Measurements from ENCODE around the gene CHCHD3.

The CHCHD3 gene

GRCh38 chr7:132767378-132767777 lies 314.5 kb downstream of the CHCHD3 start:
- Mint-ChIP-seq H3K4me3 (no peak overlapping the region), H3K27ac (no peak overlapping the region), H3K4me1 (ENCODE audit: low read depth) (peaks cover 21% of the 10 kb centered on the region), H3K36me3 (peaks cover 8% of the 10 kb centered on the region), H3K27me3 (no peaks in the 10 kb centered on the region), H3K9me3 (ENCODE audit: low read depth) (peaks cover 4% of the 10 kb centered on the region)

GRCh38 chr7:132766660-132767059 lies 315.2 kb downstream of the CHCHD3 start:
- Mint-ChIP-seq H3K27me3 (no peaks in the 10 kb centered on the region), H3K36me3 (peaks cover 8% of the 10 kb centered on the region), H3K9me3 (ENCODE audit: low read depth) (peaks cover 4% of the 10 kb centered on the region), H3K4me1 (ENCODE audit: low read depth) (peaks cover 19% of the 10 kb centered on the region), H3K4me3 (no peak overlapping the region), H3K27ac (no peak overlapping the region)

GRCh38 chr7:132765861-132766260 lies 316.0 kb downstream of the CHCHD3 start:
- H3K27ac Mint-ChIP-seq = no peak overlapping the region
- H3K36me3 Mint-ChIP-seq = peaks cover 8% of the 10 kb centered on the region
- peaks cover 4% of the 10 kb centered on the region for H3K9me3 Mint-ChIP-seq (ENCODE audit: low read depth)
- no peaks in the 10 kb centered on the region for H3K27me3 Mint-ChIP-seq
- peaks cover 11% of the 10 kb centered on the region for H3K4me1 Mint-ChIP-seq (ENCODE audit: low read depth)
- no peak overlapping the region for H3K4me3 Mint-ChIP-seq

- H3K4me1 Mint-ChIP-seq (ENCODE audit: low read depth) = no peaks in the 10 kb centered on the region
- no peak overlapping the region for H3K4me3 Mint-ChIP-seq
- no peak overlapping the region for H3K27ac Mint-ChIP-seq
- peaks cover 4% of the 10 kb centered on the region for H3K9me3 Mint-ChIP-seq (ENCODE audit: low read depth)
- no peaks in the 10 kb centered on the region for H3K27me3 Mint-ChIP-seq
- H3K36me3 Mint-ChIP-seq = peaks cover 6% of the 10 kb centered on the region
Measured at GRCh38 chr7:132764762-132765161, 317.1 kb downstream of the CHCHD3 start.

GRCh38 chr7:132760866-132761265 lies 321.0 kb downstream of the CHCHD3 start:
- Mint-ChIP-seq H3K4me3 (no peak overlapping the region), H3K4me1 (ENCODE audit: low read depth) (peaks cover 4% of the 10 kb centered on the region), H3K27me3 (no peaks in the 10 kb centered on the region), H3K36me3 (no peaks in the 10 kb centered on the region), H3K9me3 (ENCODE audit: low read depth) (no peaks in the 10 kb centered on the region), H3K27ac (no peak overlapping the region)

- H3K36me3 Mint-ChIP-seq = no peaks in the 10 kb centered on the region
- no peak overlapping the region for H3K27ac Mint-ChIP-seq
- H3K27me3 Mint-ChIP-seq = no peaks in the 10 kb centered on the region
- H3K9me3 Mint-ChIP-seq (ENCODE audit: low read depth) = no peaks in the 10 kb centered on the region
- H3K4me3 Mint-ChIP-seq = no peak overlapping the region
- peaks cover 8% of the 10 kb centered on the region for H3K4me1 Mint-ChIP-seq (ENCODE audit: low read depth)
Measured at GRCh38 chr7:132760244-132760623, 321.7 kb downstream of the CHCHD3 start.

GRCh38 chr7:132759482-132760243 lies 322.2 kb downstream of the CHCHD3 start:
- Mint-ChIP-seq H3K36me3 (no peaks in the 10 kb centered on the region), H3K27me3 (no peaks in the 10 kb centered on the region), H3K27ac (no peak overlapping the region), H3K4me1 (ENCODE audit: low read depth) (peaks cover 8% of the 10 kb centered on the region), H3K9me3 (ENCODE audit: low read depth) (no peaks in the 10 kb centered on the region), H3K4me3 (no peak overlapping the region)

GRCh38 chr7:132758986-132759385 lies 322.9 kb downstream of the CHCHD3 start:
- H3K4me1 Mint-ChIP-seq (ENCODE audit: low read depth) = peaks cover 8% of the 10 kb centered on the region
- H3K27me3 Mint-ChIP-seq = no peaks in the 10 kb centered on the region
- H3K27ac Mint-ChIP-seq = no peak overlapping the region
- no peaks in the 10 kb centered on the region for H3K36me3 Mint-ChIP-seq
- H3K9me3 Mint-ChIP-seq (ENCODE audit: low read depth) = no peaks in the 10 kb centered on the region
- no peak overlapping the region for H3K4me3 Mint-ChIP-seq

- no peak overlapping the region for H3K27ac Mint-ChIP-seq
- peaks cover 8% of the 10 kb centered on the region for H3K4me1 Mint-ChIP-seq (ENCODE audit: low read depth)
- no peaks in the 10 kb centered on the region for H3K36me3 Mint-ChIP-seq
- H3K27me3 Mint-ChIP-seq = no peaks in the 10 kb centered on the region
- no peaks in the 10 kb centered on the region for H3K9me3 Mint-ChIP-seq (ENCODE audit: low read depth)
- H3K4me3 Mint-ChIP-seq = no peak overlapping the region
Measured at GRCh38 chr7:132757783-132758182, 324.1 kb downstream of the CHCHD3 start.

- Mint-ChIP-seq H3K4me1 (ENCODE audit: low read depth) (peaks cover 8% of the 10 kb centered on the region), H3K9me3 (ENCODE audit: low read depth) (no peaks in the 10 kb centered on the region), H3K36me3 (no peaks in the 10 kb centered on the region), H3K27me3 (no peaks in the 10 kb centered on the region), H3K27ac (no peak overlapping the region), H3K4me3 (no peak overlapping the region)
Measured at GRCh38 chr7:132756484-132756990, 325.4 kb downstream of the CHCHD3 start.

- H3K9me3 Mint-ChIP-seq (ENCODE audit: low read depth) = no peaks in the 10 kb centered on the region
- no peaks in the 10 kb centered on the region for H3K27me3 Mint-ChIP-seq
- H3K4me3 Mint-ChIP-seq = no peak overlapping the region
- no peak overlapping the region for H3K27ac Mint-ChIP-seq
- no peaks in the 10 kb centered on the region for H3K36me3 Mint-ChIP-seq
- peaks cover 8% of the 10 kb centered on the region for H3K4me1 Mint-ChIP-seq (ENCODE audit: low read depth)
Measured at GRCh38 chr7:132755538-132756483, 326.1 kb downstream of the CHCHD3 start.

GRCh38 chr7:132752431-132752830 lies 329.5 kb downstream of the CHCHD3 start:
- Mint-ChIP-seq H3K9me3 (ENCODE audit: low read depth) (no peaks in the 10 kb centered on the region), H3K4me3 (no peak overlapping the region), H3K27ac (no peak overlapping the region), H3K4me1 (ENCODE audit: low read depth) (peaks cover 8% of the 10 kb centered on the region), H3K27me3 (no peaks in the 10 kb centered on the region), H3K36me3 (no peaks in the 10 kb centered on the region)

GRCh38 chr7:132751244-132751647 lies 330.6 kb downstream of the CHCHD3 start:
- H3K36me3 Mint-ChIP-seq = no peaks in the 10 kb centered on the region
- H3K27me3 Mint-ChIP-seq = no peaks in the 10 kb centered on the region
- peaks cover 3% of the 10 kb centered on the region for H3K4me1 Mint-ChIP-seq (ENCODE audit: low read depth)
- H3K4me3 Mint-ChIP-seq = no peak overlapping the region
- H3K9me3 Mint-ChIP-seq (ENCODE audit: low read depth) = no peaks in the 10 kb centered on the region
- no peak overlapping the region for H3K27ac Mint-ChIP-seq

GRCh38 chr7:132750530-132751217 lies 331.2 kb downstream of the CHCHD3 start:
- no peaks in the 10 kb centered on the region for H3K9me3 Mint-ChIP-seq (ENCODE audit: low read depth)
- H3K4me1 Mint-ChIP-seq (ENCODE audit: low read depth) = peaks cover 3% of the 10 kb centered on the region
- H3K27me3 Mint-ChIP-seq = no peaks in the 10 kb centered on the region
- H3K4me3 Mint-ChIP-seq = no peak overlapping the region
- H3K36me3 Mint-ChIP-seq = no peaks in the 10 kb centered on the region
- no peak overlapping the region for H3K27ac Mint-ChIP-seq

GRCh38 chr7:132750096-132750495 lies 331.8 kb downstream of the CHCHD3 start:
- H3K4me1 Mint-ChIP-seq (ENCODE audit: low read depth) = no peaks in the 10 kb centered on the region
- no peak overlapping the region for H3K4me3 Mint-ChIP-seq
- no peaks in the 10 kb centered on the region for H3K9me3 Mint-ChIP-seq (ENCODE audit: low read depth)
- H3K27ac Mint-ChIP-seq = no peak overlapping the region
- H3K27me3 Mint-ChIP-seq = no peaks in the 10 kb centered on the region
- no peaks in the 10 kb centered on the region for H3K36me3 Mint-ChIP-seq
